H1 (cell line): ENCODE data around the gene ATE1. TPM values are rescaled to one million over a fixed set of nuclear protein-coding genes. Genes with fewer than 3 reads are reported as not detected.

Experiments
- CTCF ChIA-PET: fragments of 300-600 bp; sonication (Branson Sonifier 250); formaldehyde crosslinking; loops from one replicate; lab custom pipeline; 2021; ENCODE audit not compliant: partially characterized antibody; lab: Charles Lee
- POLR2A ChIA-PET: fragments of 300-600 bp; sonication (Branson Sonifier 250); formaldehyde crosslinking; loops from one replicate; lab custom pipeline; 2021; ENCODE audit warnings: inconsistent platforms; ENCODE audit not compliant: partially characterized antibody; lab: Charles Lee
- DNase-seq, 2 experiments: peaks; one replicate each; pipeline versions ENCODE4 v3.0.0 to v3.0.0-alpha.2; 2010 to 2022; ENCODE audit warnings: low spot score in 2 of 2, low read depth in 1 of 2, mixed read lengths in 1 of 2
- FAIRE-seq: peaks from 2 replicates; lab custom pipeline; 2011; peaks lifted over from hg19 to GRCh38; lab: Jason Lieb, UNC
- H2AFZ ChIP-seq: 2 replicates; pipeline ENCODE4 v1.8.1; 2012; ENCODE audit warnings: low read length, inconsistent platforms
- H2AK5ac ChIP-seq: 2 replicates; pipeline ENCODE4 v1.6.1; 2013; ENCODE audit warnings: low read depth, low read length
- H2BK120ac ChIP-seq: replicated peaks from 2 replicates; pipeline ENCODE3; 2013; ENCODE audit warnings: low read depth, low read length, inconsistent platforms
- H2BK12ac ChIP-seq: 2 replicates; pipeline ENCODE4 v1.6.1; 2013; ENCODE audit warnings: low read depth, low read length
- H2BK15ac ChIP-seq: 2 replicates; pipeline ENCODE4 v1.6.1; 2013; ENCODE audit warnings: low read length
- H2BK20ac ChIP-seq: 2 replicates; pipeline ENCODE4 v1.6.1; 2013; ENCODE audit warnings: low read length
- H2BK5ac ChIP-seq: 2 replicates; pipeline ENCODE4 v1.6.1; 2013; ENCODE audit warnings: low read depth, low read length
- H3K14ac ChIP-seq: 2 replicates; pipeline ENCODE4 v1.6.1; 2013; ENCODE audit warnings: inconsistent platforms; ENCODE audit not compliant: insufficient read length
- H3K18ac ChIP-seq: 2 replicates; pipeline ENCODE4 v1.6.1; 2013; ENCODE audit warnings: low read length; ENCODE audit errors: extremely low read depth
- H3K23ac ChIP-seq: 2 replicates; pipeline ENCODE4 v1.6.1; 2013; ENCODE audit warnings: inconsistent platforms; ENCODE audit not compliant: insufficient read length
- H3K23me2 ChIP-seq: 2 replicates; pipeline ENCODE4 v1.6.1; 2013; ENCODE audit warnings: low read depth, low read length
- H3K27ac ChIP-seq: 2 replicates; pipeline ENCODE4 v1.6.1; 2011; ENCODE audit warnings: low read depth, low read length, inconsistent platforms
- H3K27me3 ChIP-seq, 4 experiments: replicated peaks in 1 of 4; 1 replicate in 1 of 4; 2 replicates in 3 of 4; pipeline versions ENCODE4 v1.6.1 to v1.8.1; 2011 to 2013; ENCODE audit warnings: low read length in 3 of 4, mild to moderate bottlenecking in 3 of 4, inconsistent platforms in 2 of 4, mixed read lengths in 2 of 4, moderate library complexity in 1 of 4; ENCODE audit not compliant: control insufficient read depth in 3 of 4, insufficient read depth in 3 of 4; ENCODE audit errors: extremely low read depth in 1 of 4
- H3K36me3 ChIP-seq, 4 experiments: 2 replicates each; pipeline versions ENCODE4 v1.6.1 to v1.8.1; 2011 to 2013; ENCODE audit warnings: mild to moderate bottlenecking in 4 of 4, low read length in 3 of 4, moderate library complexity in 2 of 4, control low read depth in 1 of 4, inconsistent platforms in 1 of 4; ENCODE audit not compliant: insufficient read depth in 4 of 4, control insufficient read depth in 2 of 4
- H3K4ac ChIP-seq: replicated peaks from 2 replicates; pipeline ENCODE3; 2013; ENCODE audit warnings: low read length, low read depth, mixed read lengths, inconsistent platforms; ENCODE audit not compliant: insufficient read length
- H3K4me1 ChIP-seq, 4 experiments: replicated peaks in 1 of 4; 1 replicate in 1 of 4; 2 replicates in 3 of 4; pipeline versions ENCODE4 v1.6.1 to v1.8.1; 2011 to 2013; ENCODE audit warnings: low read length in 3 of 4, inconsistent platforms in 2 of 4, mixed read lengths in 1 of 4; ENCODE audit not compliant: insufficient read depth in 4 of 4, control insufficient read depth in 3 of 4
- H3K4me2 ChIP-seq, 2 experiments: 2 replicates each; pipeline versions ENCODE4 v1.6.1 to v1.8.1; 2011 to 2013; ENCODE audit warnings: low read depth in 2 of 2, low read length in 2 of 2, control low read depth in 1 of 2, inconsistent platforms in 1 of 2, mild to moderate bottlenecking in 1 of 2; ENCODE audit not compliant: insufficient read depth in 1 of 2
- H3K4me3 ChIP-seq, 4 experiments: fragments of 200-600, 300-600 bp in 1 of 4; sonication (generic), shearing (Covaris generic), sonication (Bioruptor Twin) in 1 of 4; 2 replicates each; pipeline versions ENCODE4 v1.5.1 to v1.8.1; 2011 to 2016; ENCODE audit warnings: low read length in 4 of 4, low read depth in 3 of 4, control low read depth in 2 of 4, inconsistent platforms in 2 of 4, mild to moderate bottlenecking in 2 of 4, mixed read lengths in 1 of 4, moderate library complexity in 1 of 4; ENCODE audit not compliant: insufficient read depth in 2 of 4; ENCODE audit errors: extremely low read depth in 1 of 4
- H3K56ac ChIP-seq: replicated peaks from 2 replicates; pipeline ENCODE3; 2013; ENCODE audit warnings: low read depth, mild to moderate bottlenecking, mixed read lengths, low read length, inconsistent platforms; ENCODE audit not compliant: insufficient read length
- H3K79me1 ChIP-seq: 2 replicates; pipeline ENCODE4 v1.6.1; 2013; ENCODE audit warnings: low read depth, low read length, control low read depth
- H3K79me2 ChIP-seq, 2 experiments: 2 replicates each; pipeline versions ENCODE4 v1.6.1 to v1.8.1; 2012 to 2013; ENCODE audit warnings: low read length in 2 of 2, mild to moderate bottlenecking in 2 of 2, inconsistent platforms in 1 of 2; ENCODE audit not compliant: insufficient read depth in 2 of 2, control insufficient read depth in 1 of 2
- H3K9ac ChIP-seq, 4 experiments: replicated peaks in 1 of 4; 1 replicate in 1 of 4; 2 replicates in 3 of 4; pipeline versions ENCODE4 v1.6.1 to v1.8.1; 2011 to 2013; ENCODE audit warnings: low read depth in 3 of 4, low read length in 3 of 4, control low read depth in 2 of 4, mild to moderate bottlenecking in 2 of 4, moderate library complexity in 2 of 4, inconsistent platforms in 1 of 4; ENCODE audit errors: extremely low read depth in 1 of 4
- H3K9me3 ChIP-seq, 2 experiments: 2 replicates each; pipeline versions ENCODE4 v1.6.1 to v1.8.1; 2012 to 2013; ENCODE audit warnings: mild to moderate bottlenecking in 2 of 2, moderate library complexity in 2 of 2, control low read depth in 1 of 2, inconsistent platforms in 1 of 2, low read depth in 1 of 2, low read length in 1 of 2, mixed read lengths in 1 of 2; ENCODE audit not compliant: insufficient read depth in 2 of 2
- H4K20me1 ChIP-seq, 2 experiments: replicated peaks in 1 of 2; 2 replicates each; pipeline versions ENCODE3 to v1.8.1; 2011 to 2013; ENCODE audit warnings: inconsistent platforms in 2 of 2, low read length in 2 of 2, mild to moderate bottlenecking in 1 of 2; ENCODE audit not compliant: insufficient read depth in 2 of 2, control insufficient read depth in 1 of 2
- H4K5ac ChIP-seq: 2 replicates; pipeline ENCODE4 v1.6.1; 2013; ENCODE audit warnings: low read length, low read depth, mixed read lengths, inconsistent platforms; ENCODE audit not compliant: insufficient read length
- H4K8ac ChIP-seq: 2 replicates; pipeline ENCODE4 v1.8.0; 2013; ENCODE audit warnings: mild to moderate bottlenecking, moderate library complexity, low read length, inconsistent platforms; ENCODE audit not compliant: insufficient read depth; ENCODE audit errors: extremely low read depth
- H4K91ac ChIP-seq: replicated peaks from 2 replicates; pipeline ENCODE3; 2013; ENCODE audit warnings: low read length, mixed read lengths, inconsistent platforms; ENCODE audit not compliant: insufficient read length
- ASH2L ChIP-seq: fragments of 200-600, 300-600 bp; sonication (generic); IDR thresholded peaks from one replicate; pipeline ENCODE4 v1.7.1; 2017; ENCODE audit warnings: low read length
- BCL11A ChIP-seq, 2 experiments: IDR thresholded peaks; one replicate each; pipeline ENCODE4 v1.6.1; 2011; ENCODE audit warnings: low read depth in 2 of 2, low read length in 2 of 2, mild to moderate bottlenecking in 2 of 2
- CREB1 ChIP-seq: IDR thresholded peaks from 2 replicates; pipeline ENCODE4 v1.6.1; 2012; ENCODE audit warnings: inconsistent platforms
- CTBP2 ChIP-seq: IDR thresholded peaks from 2 replicates; pipeline ENCODE4 v1.7.0; 2011; ENCODE audit warnings: borderline replicate concordance, mild to moderate bottlenecking, moderate library complexity, mixed read lengths, low read length; ENCODE audit not compliant: insufficient read depth, insufficient read length
- HDAC2 ChIP-seq, 2 experiments: fragments of 300-600 bp in 1 of 2; sonication (generic) in 1 of 2; IDR thresholded peaks; 2 replicates each; pipeline ENCODE4 v1.6.1; 2011 to 2012; ENCODE audit warnings: low read depth in 2 of 2, low read length in 2 of 2, mild to moderate bottlenecking in 2 of 2, moderate library complexity in 2 of 2, borderline replicate concordance in 1 of 2, inconsistent platforms in 1 of 2
- KDM5A ChIP-seq: fragments of 200-600 bp; IDR thresholded peaks from 2 replicates; pipeline ENCODE4 v1.7.1; 2012; ENCODE audit warnings: mild to moderate bottlenecking, low read length, inconsistent platforms, mixed read lengths
- NRF1 ChIP-seq: IDR thresholded peaks from 2 replicates; pipeline ENCODE4 v1.6.1; 2011; ENCODE audit warnings: mild to moderate bottlenecking, low read depth, low read length, improper control_type of control experiment
- RBBP5 ChIP-seq: IDR thresholded peaks from 2 replicates; pipeline ENCODE4 v1.7.1; 2012; ENCODE audit warnings: low read depth, mild to moderate bottlenecking, inconsistent platforms, low read length, moderate library complexity, borderline replicate concordance
- RFX5 ChIP-seq: IDR thresholded peaks from 2 replicates; pipeline ENCODE4 v1.6.1; 2011; ENCODE audit warnings: low read depth, low read length, improper control_type of control experiment, borderline replicate concordance
- SIN3A ChIP-seq, 2 experiments: IDR thresholded peaks in 1 of 2; conservative IDR thresholded peaks in 1 of 2; 2 replicates each; pipeline ENCODE4 v1.6.1; 2011 to 2012; ENCODE audit warnings: low read length in 2 of 2, improper control_type of control experiment in 1 of 2, low read depth in 1 of 2, mild to moderate bottlenecking in 1 of 2
- SRF ChIP-seq: IDR thresholded peaks from 2 replicates; pipeline ENCODE4 v1.6.1; 2011; ENCODE audit warnings: mild to moderate bottlenecking, low read depth, low read length, moderate library complexity
- TBP ChIP-seq: IDR thresholded peaks from 2 replicates; pipeline ENCODE4 v1.6.1; 2011; ENCODE audit warnings: low read depth, low read length, improper control_type of control experiment
- WGBS, 2 experiments: shearing (Covaris generic) in 1 of 2; methylation state at CpG; one replicate each; pipeline versions ENCODE4 v1.1.6 to v1.1.7; 2013 to 2015; ENCODE audit warnings: low lambda C conversion rate in 2 of 2, mixed read lengths in 2 of 2, inconsistent platforms in 1 of 2, low coverage in 1 of 2, missing lambda C conversion rate in 1 of 2; ENCODE audit not compliant: insufficient replicate concordance in 2 of 2, insufficient coverage in 1 of 2, insufficient read length in 1 of 2; ENCODE audit errors: extremely low coverage in 1 of 2, missing lambda C conversion rate in 1 of 2; 5-methylcytosine and 5-hydroxymethylcytosine counted together
- polyA plus RNA-seq, 7 experiments: library from polyadenylated mRNA; depleted of rRNA in 3 of 7; stranded (reverse) in 5 of 7; unstranded in 2 of 7; fragments of >200 nt in 5 of 7; fragments of 200-250 nt in 2 of 7; gene quantifications; 1 replicate in 5 of 7; 2 replicates in 1 of 7; 4 replicates in 1 of 7; pipeline versions ENCODE4 v1.2.1 to v1.2.3, GENCODE V29; 2011 to 2013; ENCODE audit warnings: missing spikeins in 2 of 7, mixed read lengths in 2 of 7
- total RNA-seq: library from RNA; stranded (reverse); fragmentation: NEBNext Ultra II Directional; extraction: Animal tissue kit (Norgen Biotek cat#: 25700); gene quantifications from 2 replicates; pipeline ENCODE4 v1.2.1, GENCODE V29; 2021
- TF ChIP-seq, protein P1 (sequence below): IDR thresholded peaks from 2 replicates; pipeline ENCODE4 v1.6.1; 2012; ENCODE audit warnings: low read length, inconsistent platforms

ATE1 gene
- total and polyA plus RNA-seq, 2 of the 8 experiments (the other 6 are each of a cell fraction or from before 2014, with no cell fraction given), result 8.8 to 26.9 TPM

DNA sequence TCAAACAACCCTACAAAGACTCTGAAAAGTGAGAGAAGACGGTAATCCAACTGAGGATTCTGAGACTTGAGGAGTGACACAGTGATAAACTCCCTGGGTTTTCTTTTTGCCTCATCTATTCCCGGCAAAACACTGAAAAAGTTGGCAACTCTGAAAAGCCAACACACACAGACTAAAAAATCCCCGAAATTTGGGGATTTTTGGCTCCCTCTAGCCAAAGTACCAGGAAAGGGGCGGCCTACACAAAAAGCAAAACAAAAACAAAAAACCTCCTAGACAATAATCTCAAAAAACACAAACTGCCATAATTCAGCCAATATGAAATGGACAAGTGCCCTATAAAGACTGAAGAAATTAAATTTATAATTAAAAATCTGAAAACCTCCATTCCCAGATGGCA lies 161.4 kb downstream of the ATE1 start:
- H3K4me3 ChIP-seq, result no peak overlapping the region
- POLR2A ChIA-PET, result no interaction called here
- H3K9me3 ChIP-seq, result no peaks in the 10 kb centered on the region; a peak in 1 of 4 replicates
- H3K14ac ChIP-seq, result no peak overlapping the region
- WGBS, 2 experiments, result 70% methylated on average over 4 of the region's 4 CpGs; no CpG with 5 or more reads in 1 of the 2 experiments
- H3K79me2 ChIP-seq, result no peaks in the 10 kb centered on the region
- no peak overlapping the region for H3K56ac ChIP-seq
- no peak overlapping the region for H3K27ac ChIP-seq
- DNase-seq (no peak), FAIRE-seq (no peak)
- H3K36me3 ChIP-seq, result no peaks in the 10 kb centered on the region
- H2BK20ac ChIP-seq, result no peak overlapping the region
- no peaks in the 10 kb centered on the region for H4K20me1 ChIP-seq
- H3K4ac ChIP-seq, result no peak overlapping the region
- H2BK120ac ChIP-seq, result no peak overlapping the region
- H2AK5ac ChIP-seq, result no peak overlapping the region
- no peak overlapping the region for H2BK15ac ChIP-seq
- CTCF ChIA-PET, result no interaction called here
- no peaks in the 10 kb centered on the region; the same call in 1 of the 2 replicates for H3K23me2 ChIP-seq
- no peak overlapping the region for H4K91ac ChIP-seq
- H3K4me1 ChIP-seq, result no peaks in the 10 kb centered on the region
- H3K9ac ChIP-seq, result no peak overlapping the region
- no peak overlapping the region for H3K18ac ChIP-seq
- no peak overlapping the region for H4K8ac ChIP-seq
- no peak overlapping the region for H4K5ac ChIP-seq
- no peak overlapping the region for H3K23ac ChIP-seq
- H2BK12ac ChIP-seq, result no peak overlapping the region
- no peaks in the 10 kb centered on the region for H3K79me1 ChIP-seq
- H3K4me2 ChIP-seq, result no peak overlapping the region
- no peaks in the 10 kb centered on the region for H3K27me3 ChIP-seq
- no peak overlapping the region for H2BK5ac ChIP-seq
- H2AFZ ChIP-seq, result no peak overlapping the region
- TF ChIP-seq KDM5A (no peak), NRF1 (no peak), ASH2L (no peak), BCL11A (IDR thresholded peaks at IDR 0.05; ENCODE audit: low read depth in 2 of 2, low read length in 2 of 2) (no peak), CREB1 (no peak), SIN3A (conservative IDR thresholded peaks at IDR 0.05 in 1 of 2, IDR thresholded peaks at IDR 0.05 in 1 of 2; ENCODE audit: low read depth in 1 of 2, low read length in 2 of 2) (no peak), RBBP5 (no peak), HDAC2 (IDR thresholded peaks at IDR 0.05; ENCODE audit: borderline replicate concordance in 1 of 2, low read depth in 2 of 2, low read length in 2 of 2) (no peak), SRF (no peak), TBP (no peak), CTBP2 (no peak), RFX5 (no peak)
- TF ChIP-seq, protein P1, sequence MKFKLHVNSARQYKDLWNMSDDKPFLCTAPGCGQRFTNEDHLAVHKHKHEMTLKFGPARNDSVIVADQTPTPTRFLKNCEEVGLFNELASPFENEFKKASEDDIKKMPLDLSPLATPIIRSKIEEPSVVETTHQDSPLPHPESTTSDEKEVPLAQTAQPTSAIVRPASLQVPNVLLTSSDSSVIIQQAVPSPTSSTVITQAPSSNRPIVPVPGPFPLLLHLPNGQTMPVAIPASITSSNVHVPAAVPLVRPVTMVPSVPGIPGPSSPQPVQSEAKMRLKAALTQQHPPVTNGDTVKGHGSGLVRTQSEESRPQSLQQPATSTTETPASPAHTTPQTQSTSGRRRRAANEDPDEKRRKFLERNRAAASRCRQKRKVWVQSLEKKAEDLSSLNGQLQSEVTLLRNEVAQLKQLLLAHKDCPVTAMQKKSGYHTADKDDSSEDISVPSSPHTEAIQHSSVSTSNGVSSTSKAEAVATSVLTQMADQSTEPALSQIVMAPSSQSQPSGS, result no peak
